ENCODE results near the gene WASF2.
A peak's percentile ranks its signal among the peaks of the same experiment; 100 is the strongest.
"Not testable (repeated sequence)": the region's sequence is repeated elsewhere in the genome, so short reads cannot be mapped to it uniquely, and the experiment has no call there.

WASF2 gene

GRCh38 chr1:27398405-27399149, 91.4 kb downstream of the WASF2 start:
- no peak for DNase-seq (ENCODE audit: low read depth in 2 of 2, low spot score in 1 of 2)

DNA sequence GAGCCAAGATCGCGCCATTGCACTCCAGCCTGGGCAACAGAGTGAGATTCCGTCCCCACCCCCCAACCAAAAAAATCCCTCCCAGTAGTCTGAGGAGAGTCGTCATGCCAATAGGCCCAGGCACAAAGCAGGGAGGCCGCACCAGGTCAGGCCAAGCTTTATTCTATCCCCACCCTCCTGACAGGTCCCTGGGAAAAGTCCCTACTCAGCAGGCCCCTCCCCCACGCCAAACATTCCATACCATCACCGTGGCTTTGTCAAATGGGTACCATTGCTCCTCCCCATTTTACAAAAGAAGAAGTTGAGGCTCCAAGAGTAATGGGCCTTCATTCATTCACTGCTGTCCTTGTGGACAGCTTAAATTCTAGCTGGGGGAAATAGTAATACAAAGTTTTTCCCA, 92.2 kb downstream of the WASF2 start:
- DNase-seq (ENCODE audit: low read depth in 2 of 2, low spot score in 1 of 2), result no peak

DNA sequence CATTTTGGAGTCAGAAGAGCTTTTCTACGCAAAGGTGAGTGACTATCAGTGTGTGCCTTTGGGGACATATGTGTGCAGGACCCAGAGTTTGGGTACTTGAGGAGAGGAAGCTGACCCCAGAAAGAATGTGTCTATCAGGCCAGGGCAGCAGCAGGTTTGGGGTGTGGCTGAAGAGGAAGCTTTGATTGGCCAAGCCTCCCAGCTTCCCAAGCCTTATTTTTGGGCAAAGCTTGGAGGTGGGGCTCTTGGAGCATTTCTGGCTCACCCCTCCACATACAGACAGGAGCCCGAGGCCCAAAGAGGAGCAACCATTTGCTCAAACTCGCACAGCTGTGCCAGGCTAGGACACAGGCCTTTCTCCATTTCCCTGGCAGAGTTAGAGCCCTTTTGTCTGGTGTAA, 92.9 kb downstream of the WASF2 start:
- no peak for DNase-seq (ENCODE audit: low read depth in 2 of 2, low spot score in 1 of 2)

DNA sequence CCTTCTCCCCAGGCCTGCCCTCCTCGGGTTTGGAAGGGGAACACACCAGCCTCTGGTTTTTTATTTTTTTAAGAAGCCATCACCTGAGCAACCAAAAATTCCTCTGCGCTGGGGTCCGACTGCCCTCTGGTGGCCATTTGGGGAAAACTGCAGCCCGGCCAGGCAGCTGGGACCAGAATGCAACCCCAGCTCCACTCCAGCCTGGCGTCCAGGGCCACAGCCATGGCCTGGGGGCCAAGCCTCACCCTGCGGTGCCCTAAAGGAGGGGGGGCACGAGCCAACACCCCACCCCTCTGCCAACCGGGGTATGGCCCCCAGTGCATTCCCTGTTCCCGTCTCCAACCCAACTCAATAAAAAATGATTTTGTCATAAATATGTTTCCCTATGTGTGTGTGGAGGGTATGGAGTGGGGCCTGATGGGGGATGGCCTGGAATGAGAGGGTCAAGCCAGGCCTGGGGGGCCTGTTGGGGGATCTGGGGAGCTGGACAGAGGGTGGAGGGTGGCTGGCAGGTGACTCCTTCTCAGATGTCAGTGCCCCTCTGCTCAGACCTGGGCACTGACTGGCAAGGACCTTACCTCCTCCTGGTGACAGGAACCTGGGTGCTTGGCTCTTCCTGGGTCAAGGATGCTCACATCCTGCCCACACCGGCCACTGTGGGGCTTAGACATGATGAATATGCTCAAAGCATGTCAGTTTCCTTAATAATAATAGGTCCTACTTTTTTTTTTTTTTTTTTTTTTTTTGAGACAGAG, 94.3 kb downstream of the WASF2 start:
- peak; percentile 57 to 61 for DNase-seq (ENCODE audit: low read depth in 2 of 2, low spot score in 1 of 2)

GRCh38 chr1:27394925-27395324, 95.0 kb downstream of the WASF2 start:
- no peak for DNase-seq (ENCODE audit: low read depth in 2 of 2, low spot score in 1 of 2)

- no peak for DNase-seq (ENCODE audit: low read depth in 2 of 2, low spot score in 1 of 2)
Observed at GRCh38 chr1:27394282-27394658, 95.7 kb downstream of the WASF2 start.

GRCh38 chr1:27393641-27394281, 96.2 kb downstream of the WASF2 start:
- no peak for DNase-seq (ENCODE audit: low read depth in 2 of 2, low spot score in 1 of 2)

DNA sequence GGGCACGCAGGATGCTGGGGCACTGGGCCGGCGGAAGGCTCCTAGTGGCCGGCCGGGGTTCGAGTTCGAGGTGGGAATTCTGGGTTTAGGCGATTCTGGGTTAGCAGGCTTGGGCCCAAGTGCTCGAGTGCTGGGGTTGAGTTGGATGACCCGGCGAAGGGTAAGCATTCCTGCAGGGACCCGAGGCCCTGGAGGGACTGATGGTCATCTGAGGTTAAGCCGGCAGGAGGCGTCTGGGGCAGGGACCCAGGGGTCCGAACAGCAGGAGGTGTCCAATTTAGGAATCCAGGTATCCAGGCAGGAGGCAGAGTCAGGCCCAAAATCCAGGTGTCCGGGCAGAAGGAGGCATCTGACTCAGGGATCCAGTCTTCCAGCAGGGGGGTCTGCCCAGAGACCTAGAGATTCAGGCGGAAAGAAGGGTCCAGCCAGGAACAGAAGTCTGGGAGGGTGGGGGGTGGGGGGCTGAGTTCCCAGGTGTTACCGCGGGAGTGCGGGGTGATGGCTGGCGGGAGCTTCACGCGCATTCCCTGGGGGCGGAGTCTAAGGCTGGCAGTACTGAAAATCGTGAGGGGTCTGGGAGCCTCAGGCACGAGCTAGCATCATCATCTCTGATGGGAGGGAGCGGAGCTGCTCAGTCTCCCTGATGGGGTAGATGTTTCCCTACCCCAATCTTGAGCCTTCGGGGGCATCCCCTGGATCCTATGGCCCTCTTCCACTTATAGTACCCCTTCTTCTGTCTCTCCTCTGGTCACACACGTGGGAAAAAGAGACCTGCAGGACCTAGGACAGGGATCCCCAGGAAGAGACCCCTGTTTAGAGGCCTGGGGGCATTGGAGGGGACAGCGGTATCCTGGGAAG, 97.0 kb downstream of the WASF2 start:
- DNase-seq (ENCODE audit: low read depth in 2 of 2, low spot score in 1 of 2), result no peak

- DNase-seq (ENCODE audit: low read depth in 2 of 2, low spot score in 1 of 2), result peak; percentile 85
Observed at GRCh38 chr1:27392096-27392777, 97.7 kb downstream of the WASF2 start, which contains the start of gene GPR3. Gene GPR3 (plus strand): TSS chr1:27392622. CDS start chr1:27393799, 1,177 bp downstream.

- no peak for DNase-seq (ENCODE audit: low read depth in 2 of 2, low spot score in 1 of 2)
Observed at GRCh38 chr1:27391511-27392095, 98.4 kb downstream of the WASF2 start.

DNA sequence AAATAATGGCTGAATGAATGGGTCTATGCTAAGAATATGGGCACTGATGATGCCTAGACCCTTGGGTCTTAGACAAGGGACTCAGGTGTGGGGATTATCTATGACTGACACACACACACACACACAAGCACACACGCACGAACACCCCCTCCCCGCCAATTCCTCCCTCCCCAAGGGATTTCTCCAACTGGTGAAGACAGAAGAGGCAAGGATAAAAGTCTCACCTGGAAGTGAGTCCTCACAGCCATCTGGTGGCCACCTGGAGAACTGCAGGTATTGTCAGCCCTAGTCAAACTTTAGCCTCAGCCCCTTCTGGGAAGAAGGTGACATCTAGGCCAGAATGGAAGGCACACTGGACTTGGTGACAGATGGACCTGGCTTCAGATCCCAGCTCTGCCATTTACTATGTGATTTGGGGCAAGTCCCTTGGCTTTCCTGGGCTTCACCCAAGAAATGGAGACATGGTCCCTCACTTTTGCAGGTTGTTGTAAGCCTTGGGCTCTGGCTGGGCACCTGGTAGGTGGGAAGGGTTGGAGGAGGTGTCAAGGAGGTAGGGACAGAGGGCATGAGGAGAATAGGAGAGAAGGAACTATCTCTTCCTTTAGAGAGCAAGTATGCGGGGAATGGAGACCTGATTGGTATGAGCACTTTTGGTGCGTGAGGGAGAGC, 101.5 kb downstream of the WASF2 start:
- DNase-seq (ENCODE audit: low read depth in 2 of 2, low spot score in 1 of 2), result peak; percentile 45 to 65

- DNase-seq (ENCODE audit: low read depth in 2 of 2, low spot score in 1 of 2), result not testable (repeated sequence)
Observed at GRCh38 chr1:27384797-27385196, 105.2 kb downstream of the WASF2 start.

DNA sequence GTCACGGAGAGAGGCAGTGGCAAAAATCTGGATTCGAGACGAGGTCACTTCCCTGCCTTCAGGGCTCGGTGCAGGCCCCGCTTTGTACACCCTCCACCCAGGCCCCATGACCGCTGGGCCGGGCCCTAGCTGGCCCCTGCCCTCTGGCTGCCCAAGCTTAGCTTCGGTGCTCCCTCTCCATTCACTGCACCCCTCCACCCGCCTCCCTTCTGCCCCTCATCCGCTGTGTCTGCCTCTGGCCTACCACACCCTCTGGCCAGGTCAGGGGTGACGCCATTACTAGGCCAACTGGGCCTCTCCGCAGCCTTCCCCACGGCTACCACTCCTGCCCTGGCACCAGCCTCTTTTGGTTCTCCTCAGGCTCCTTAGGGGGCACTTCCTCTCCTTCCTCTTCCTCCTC, 106.3 kb downstream of the WASF2 start:
- no peak for DNase-seq (ENCODE audit: low read depth in 2 of 2, low spot score in 1 of 2)

DNA sequence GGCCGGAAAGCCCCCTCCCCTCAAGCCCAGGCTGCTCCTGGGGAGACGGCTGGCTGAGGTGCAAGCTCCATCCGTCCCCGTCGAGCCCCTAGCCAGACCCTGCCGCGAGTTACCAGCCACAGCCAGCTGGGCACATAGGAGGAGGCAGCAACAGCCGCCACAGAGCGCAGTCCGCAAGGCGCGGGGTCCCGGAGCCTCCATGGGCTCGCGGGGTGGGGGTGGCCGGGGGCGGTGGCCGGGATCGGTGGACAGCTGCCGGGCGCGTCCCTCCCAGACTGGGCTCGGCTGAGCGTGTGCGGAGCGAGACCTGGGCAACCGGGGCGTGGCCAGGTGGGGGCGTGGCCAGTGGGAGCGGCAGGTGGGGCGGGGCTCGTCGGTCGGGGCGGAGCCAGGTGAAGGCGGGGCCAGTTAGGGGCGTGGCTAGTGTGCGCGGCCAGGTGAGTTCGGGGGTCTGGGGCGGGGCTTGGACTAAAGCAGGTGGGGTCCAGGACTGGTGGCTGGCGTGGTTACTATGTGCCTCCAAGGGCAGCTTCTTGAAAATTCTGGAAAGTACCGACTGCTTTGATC, 106.8 kb downstream of the WASF2 start, which contains the start of gene CD164L2:
Gene CD164L2, minus strand, starts transcription at position 295 of the 567 bp plus-strand sequence. Its CDS starts 94 bp downstream, at position 201.
- no peak for DNase-seq (ENCODE audit: low read depth in 2 of 2, low spot score in 1 of 2)

DNA sequence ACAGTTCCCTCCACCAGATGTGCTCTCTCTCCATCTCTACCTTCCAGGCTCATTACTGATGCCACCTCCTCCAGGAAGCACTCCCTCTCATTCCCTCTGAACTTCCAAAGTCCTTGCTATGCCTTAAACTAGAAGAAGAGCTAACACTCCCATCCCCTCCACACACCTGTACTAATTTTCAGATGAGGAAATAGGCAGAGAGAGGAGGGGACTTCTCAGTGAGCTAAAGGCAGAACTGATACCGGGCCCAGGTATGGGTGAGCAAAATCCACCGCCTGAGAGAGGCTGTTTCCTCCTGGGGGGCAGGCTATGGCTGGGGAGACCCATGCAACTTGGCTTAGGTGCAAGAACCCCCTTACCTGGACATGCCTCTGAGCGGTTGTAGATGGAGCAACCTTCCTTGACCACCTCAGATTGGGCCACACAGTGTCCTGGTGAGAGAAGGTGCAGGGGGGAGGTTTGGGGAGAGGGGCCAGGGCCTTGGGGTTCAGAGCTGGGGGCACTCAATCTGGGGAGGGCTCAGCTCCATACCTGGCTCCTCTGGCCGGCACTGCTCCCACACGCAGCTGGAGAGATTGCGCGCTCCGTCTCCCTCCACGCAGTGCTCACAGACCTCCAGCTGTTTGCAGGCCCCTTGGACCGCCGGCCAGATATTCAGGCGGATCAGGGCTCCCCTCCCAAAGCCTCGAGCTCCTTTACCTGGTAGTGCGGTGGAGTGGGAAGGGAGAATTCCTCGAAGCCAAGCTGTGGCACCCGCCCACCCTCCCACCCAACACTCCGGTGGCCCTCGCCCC, 107.8 kb downstream of the WASF2 start:
- no peak for DNase-seq (ENCODE audit: low read depth in 2 of 2, low spot score in 1 of 2)

- DNase-seq (ENCODE audit: low read depth in 2 of 2, low spot score in 1 of 2), result no peak
Observed at GRCh38 chr1:27380766-27381733, 108.9 kb downstream of the WASF2 start.

GRCh38 chr1:27380224-27380623, 109.7 kb downstream of the WASF2 start:
- no peak for DNase-seq (ENCODE audit: low read depth in 2 of 2, low spot score in 1 of 2)
